HepG2 (cell line): ENCODE results near the gene ANKLE1. TPM values are rescaled to one million over a fixed set of nuclear protein-coding genes. Genes with fewer than 3 reads are reported as not detected.

ENCODE experiments used
- ATAC-seq: fragments of 200-7000 bp; cut with Tn5 transposase; 3 replicates; pipeline ENCODE4 v1.9.1; 2020; ENCODE audit warnings: mild to moderate bottlenecking, moderate library complexity
- BruUV-seq: library from RNA; stranded (reverse); fragments of 400-500 nt; replicated peaks from 2 replicates; lab custom pipeline; 2021; lab: Mats Ljungman, UMichigan
- CTCF ChIA-PET: fragments of 300-600 bp; formaldehyde crosslinking; extraction: SDS; loops from one replicate; lab custom pipeline; 2021; ENCODE audit warnings: low total read pairs, inconsistent platforms, low intra/inter-chr PET ratio; lab: Yijun Ruan, JAX
- POLR2A ChIA-PET: fragments of 350-600 bp; sonication (Branson Sonifier 250); formaldehyde crosslinking; loops from one replicate; lab custom pipeline; 2020; ENCODE audit warnings: antibody characterized with exemption, inconsistent platforms; lab: Yijun Ruan, JAX
- DNase-seq: peaks from one replicate; pipeline ENCODE4 v3.0.0-alpha.2; 2015; ENCODE audit warnings: low spot score
- FAIRE-seq: peaks from 3 replicates; lab custom pipeline; 2011; peaks lifted over from hg19 to GRCh38; lab: Jason Lieb, UNC
- H2AFZ ChIP-seq: one replicate; pipeline ENCODE4 v1.6.1; 2011; ENCODE audit warnings: low read length, inconsistent platforms
- H3K27ac ChIP-seq: fragments of 300-600 bp; 3 replicates; pipeline ENCODE4 v1.8.0; 2011; ENCODE audit warnings: mixed run types, mild to moderate bottlenecking, mixed read lengths, low read length, inconsistent platforms; ENCODE audit not compliant: insufficient read depth; ENCODE audit errors: extremely low read length
- H3K27me3 ChIP-seq, 2 experiments: fragments of 200-600 bp in 1 of 2; 2 replicates in 1 of 2; 3 replicates in 1 of 2; pipeline versions ENCODE4 v1.6.0 to v1.8.0; 2011; ENCODE audit warnings: low read length in 2 of 2, mild to moderate bottlenecking in 2 of 2, moderate library complexity in 2 of 2, inconsistent platforms in 1 of 2; ENCODE audit not compliant: insufficient read depth in 2 of 2, control insufficient read depth in 1 of 2
- H3K36me3 ChIP-seq, 2 experiments: fragments of 200-600 bp in 1 of 2; replicated peaks in 1 of 2; 2 replicates in 1 of 2; 3 replicates in 1 of 2; pipeline versions ENCODE4 v1.5.1 to v1.8.0; 2011; ENCODE audit warnings: low read length in 2 of 2, inconsistent platforms in 1 of 2; ENCODE audit not compliant: insufficient read depth in 2 of 2, control insufficient read depth in 1 of 2
- H3K4me1 ChIP-seq: 2 replicates; pipeline ENCODE4 v1.5.1; 2012; ENCODE audit warnings: low read length, inconsistent platforms; ENCODE audit not compliant: insufficient read depth
- H3K4me2 ChIP-seq: 2 replicates; pipeline ENCODE4 v1.6.0; 2011; ENCODE audit warnings: low read depth, low read length, inconsistent platforms
- H3K4me3 ChIP-seq, 3 experiments: fragments of 200-600 bp in 1 of 3; sonication (generic), shearing (Covaris generic) in 1 of 3; replicated peaks in 1 of 3; 2 replicates each; pipeline ENCODE4 v1.5.1; 2011 to 2016; ENCODE audit warnings: low read length in 3 of 3, inconsistent platforms in 2 of 3, low read depth in 2 of 3, mild to moderate bottlenecking in 2 of 3, control low read depth in 1 of 3, mixed read lengths in 1 of 3; ENCODE audit not compliant: insufficient read depth in 1 of 3
- H3K79me2 ChIP-seq: one replicate; pipeline ENCODE4 v1.6.1; 2011; ENCODE audit warnings: low read length, inconsistent platforms; ENCODE audit not compliant: insufficient read depth
- H3K9ac ChIP-seq: 2 replicates; pipeline ENCODE4 v1.6.0; 2011; ENCODE audit warnings: mild to moderate bottlenecking, low read depth, low read length, inconsistent platforms; ENCODE audit not compliant: insufficient read depth
- H3K9me3 ChIP-seq: 2 replicates; pipeline ENCODE4 v1.5.1; 2012; ENCODE audit warnings: mild to moderate bottlenecking, low read length
- H4K20me1 ChIP-seq: 2 replicates; pipeline ENCODE4 v1.6.0; 2011; ENCODE audit warnings: inconsistent platforms, mild to moderate bottlenecking, low read length, moderate library complexity; ENCODE audit not compliant: insufficient read depth
- AGO2 ChIP-seq: fragments of 200-400 bp; formaldehyde crosslinking; optimal IDR thresholded peaks from 2 replicates; pipeline ENCODE3; 2017; ENCODE audit warnings: mild to moderate bottlenecking, low read depth, low read length, moderate library complexity
- HOXA3 ChIP-seq: sonication (generic); formaldehyde crosslinking; IDR thresholded peaks from 2 replicates; pipeline ENCODE4 v1.5.0; 2020; ENCODE audit warnings: missing genetic modification reagents
- NFYC ChIP-seq: IDR thresholded peaks from 2 replicates; pipeline ENCODE4 v1.6.1; 2016; ENCODE audit warnings: missing genetic modification reagents, missing compliant biosample characterization
- RBFOX2 ChIP-seq: fragments of 200-400 bp; formaldehyde crosslinking; IDR thresholded peaks from 2 replicates; pipeline ENCODE4 v1.6.1; 2017; ENCODE audit warnings: low read depth, mild to moderate bottlenecking, low read length
- RBM22 ChIP-seq: fragments of 200-400 bp; formaldehyde crosslinking; optimal IDR thresholded peaks from 2 replicates; pipeline ENCODE3; 2017; ENCODE audit warnings: mild to moderate bottlenecking, low read length, moderate library complexity
- REPIN1 ChIP-seq: sonication (generic); formaldehyde crosslinking; IDR thresholded peaks from 2 replicates; pipeline ENCODE4 v1.8.0; 2022; ENCODE audit warnings: missing genetic modification reagents, low read depth, mild to moderate bottlenecking, borderline replicate concordance
- ZHX1 ChIP-seq: sonication (generic); formaldehyde crosslinking; IDR thresholded peaks from 2 replicates; pipeline ENCODE4 v1.8.1; 2022; ENCODE audit warnings: low read depth, mild to moderate bottlenecking, missing genetic modification reagents
- ZNF607 ChIP-seq: sonication (generic); formaldehyde crosslinking; IDR thresholded peaks from 2 replicates; pipeline ENCODE4 v1.5.1; 2020; ENCODE audit warnings: missing genetic modification reagents, mild to moderate bottlenecking, borderline replicate concordance
- ZNF746 ChIP-seq: sonication (generic); formaldehyde crosslinking; IDR thresholded peaks from 2 replicates; pipeline ENCODE4 v1.8.0; 2022; ENCODE audit warnings: mild to moderate bottlenecking, missing genetic modification reagents
- ZSCAN31 ChIP-seq: sonication (generic); formaldehyde crosslinking; IDR thresholded peaks from 2 replicates; pipeline ENCODE4 v1.5.0; 2020; ENCODE audit warnings: low read depth, mild to moderate bottlenecking, missing genetic modification reagents
- WGBS: methylation state at CpG from one replicate; pipeline ENCODE4 v1.1.6; 2017; ENCODE audit warnings: low lambda C conversion rate; 5-methylcytosine and 5-hydroxymethylcytosine counted together
- in situ Hi-C: cut with HindIII; loops from 2 replicates; pipeline ENCODE4 v1.10.0; 2017; ENCODE audit warnings: low pct_unique_long_range_greater_than_20kb; ENCODE audit not compliant: extremely low pct_ligation_motif_present
- intact Hi-C: fragments of 100-400 bp; cut with micrococcal nuclease; formaldehyde crosslinking; loops from one replicate; pipeline ENCODE4 v1.10.0; 2022; ENCODE audit not compliant: unreplicated experiment
- polyA plus RNA-seq, 8 experiments: library from polyadenylated mRNA; depleted of rRNA in 3 of 8; stranded (reverse) in 7 of 8; unstranded in 1 of 8; fragments of >200 nt; fragmentation: Illumina TruSeq in 4 of 8; extraction: Trizol in 4 of 8; gene quantifications; 2 replicates each; pipeline versions ENCODE4 v1.2.1 to v1.2.3, GENCODE V29; 2011 to 2016; ENCODE audit warnings: low read depth in 4 of 8, missing spikeins in 1 of 8, mixed read lengths in 1 of 8; ENCODE audit not compliant: insufficient read depth in 1 of 8
- total RNA-seq, 5 experiments: library from RNA; depleted of rRNA; stranded (reverse); fragments of >200 nt; fragmentation: Illumina TruSeq; extraction: Trizol; gene quantifications; 2 replicates each; pipeline ENCODE4 v1.2.3, GENCODE V29; 2016; ENCODE audit warnings: low read depth in 1 of 5

ANKLE1 gene
- total and polyA plus RNA-seq, 2 of the 13 experiments (the other 11 are each of a cell fraction or from before 2014, with no cell fraction given) = 0.69 to 1.5 TPM

GRCh38 chr19:17234911-17235299 lies 46.8 kb upstream of the ANKLE1 start:
- Histone ChIP-seq H3K4me3 (no peak overlapping the region), H3K79me2 (peaks cover 17% of the 10 kb centered on the region), H3K4me2 (no peak overlapping the region), H3K4me1 (peaks cover 33% of the 10 kb centered on the region), H3K36me3 (peaks cover 19 to 49% of the 10 kb centered on the region in 2 experiments), H3K9ac (no peak overlapping the region), H3K27me3 (no peaks in the 10 kb centered on the region)
- POLR2A ChIA-PET = interaction anchor here (0.8 to 3.4 kb wide), 5 partner anchors 9 to 20 kb away, joined by 3 to 12 read pairs (median 10); partner anchors contain the start of genes OCEL1 and USE1
- in situ Hi-C loops = no loop called here
- DNase-seq = no peak
- TF ChIP-seq ZNF607 = no peak
- no peak for TF ChIP-seq REPIN1 (CRISPR knock-in tag)
- no peak for TF ChIP-seq ZSCAN31 (CRISPR knock-in tag)
- peak; percentile 33 for TF ChIP-seq RBM22
- TF ChIP-seq, all 625 proteins: peak for 1
- Histone ChIP-seq H3K9me3 (no peaks in the 10 kb centered on the region), H4K20me1 (peaks cover 8% of the 10 kb centered on the region; the same call in 1 of the 2 replicates), H3K27ac (no peak overlapping the region), H2AFZ (no peak overlapping the region)
- FAIRE-seq (no peak), ATAC-seq (peak; percentile 29; the same call in 2 of the 3 replicates)
- CTCF ChIA-PET = no interaction called here
- intact Hi-C loops = no loop called here
- no TSS peak for BruUV-seq
- WGBS = 83% methylated on average over 8 of the region's 11 CpGs

GRCh38 chr19:17235300-17235970 lies 46.3 kb upstream of the ANKLE1 start:
- FAIRE-seq (no peak), DNase-seq (no peak), ATAC-seq (peak; percentile 4; the same call in 1 of the 3 replicates)
- over 99% methylated on average over 36 of the region's 80 CpGs for whole genome bisulfite sequencing
- H2AFZ ChIP-seq = no peak overlapping the region
- no peaks in the 10 kb centered on the region for H3K27me3 ChIP-seq
- TF ChIP-seq ZNF746 (CRISPR knock-in tag) = no peak
- TF ChIP-seq ZHX1 (CRISPR knock-in tag) = 0 out of 2 replicates have a peak, but pooled peaks have one; percentile 21
- peak; percentile 69; the same call in 1 of the 2 replicates for TF ChIP-seq RBFOX2
- peak; percentile 2 for TF ChIP-seq RBM22
- no peak for TF ChIP-seq NFYC (CRISPR knock-in tag)
- peak; percentile 83 for TF ChIP-seq AGO2
- TF ChIP-seq HOXA3 (CRISPR knock-in tag) = 0 out of 2 replicates have a peak, but pooled peaks have one; percentile 33
- H3K79me2 ChIP-seq = peaks cover 17% of the 10 kb centered on the region
- no peak overlapping the region for H3K4me3 ChIP-seq
- BruUV-seq = no TSS peak
- intact Hi-C loops = no loop called here
- peaks cover 38% of the 10 kb centered on the region for H3K4me1 ChIP-seq
- in situ Hi-C loops = no loop called here
- no peak overlapping the region for H3K9ac ChIP-seq
- H3K36me3 ChIP-seq = peaks cover 19 to 46% of the 10 kb centered on the region in 2 experiments
- H3K27ac ChIP-seq = no peak overlapping the region
- H3K4me2 ChIP-seq = no peak overlapping the region
- peaks cover 11% of the 10 kb centered on the region; the same call in 1 of the 2 replicates for H4K20me1 ChIP-seq
- CTCF ChIA-PET = no interaction called here
- POLR2A ChIA-PET = interaction anchor here (1.7 to 3.4 kb wide), 3 partner anchors 8 to 20 kb away, joined by 10 to 12 read pairs (median 11); partner anchors contain the start of genes OCEL1 and USE1
- H3K9me3 ChIP-seq = no peaks in the 10 kb centered on the region
